ENCODE measurements around the gene TRNAU1AP.
"Not testable (repeated sequence)": the region's sequence is repeated elsewhere in the genome, so short reads cannot be mapped to it uniquely, and the experiment has no call there.

Gene TRNAU1AP

GRCh38 chr1:28581531-28582247 lies 28.8 kb downstream of the TRNAU1AP start:
- peak; percentile 88 for DNase-seq (ENCODE audit: insufficient read length)
- peak; percentile 78 for FAIRE-seq
- TF ChIP-seq POLR2AphosphoS5 (IDR thresholded peaks at IDR 0.05; ENCODE audit: low read depth, low read length) (peak; percentile 100), POLR2A (IDR thresholded peaks at IDR 0.05; ENCODE audit: low read depth, low read length) (peak; percentile 100), TAF1 (IDR thresholded peaks at IDR 0.05; ENCODE audit: borderline replicate concordance, low read depth, low read length) (peak; percentile 100)

GRCh38 chr1:28582248-28582615 lies 29.3 kb downstream of the TRNAU1AP start:
- TF ChIP-seq TAF1 (IDR thresholded peaks at IDR 0.05; ENCODE audit: borderline replicate concordance, low read depth, low read length) (no peak), POLR2AphosphoS5 (IDR thresholded peaks at IDR 0.05; ENCODE audit: low read depth, low read length) (no peak), POLR2A (IDR thresholded peaks at IDR 0.05; ENCODE audit: low read depth, low read length) (no peak)
- DNase-seq (ENCODE audit: insufficient read length), result no peak
- no peak for FAIRE-seq

- FAIRE-seq; DNase-seq (ENCODE audit: insufficient read length): not testable (repeated sequence)
These were observed 33.9 kb downstream of the TRNAU1AP start for GRCh38 chr1:28586585-28587391.

- TF ChIP-seq TAF1 (IDR thresholded peaks at IDR 0.05; ENCODE audit: borderline replicate concordance, low read depth, low read length), result no peak
- TF ChIP-seq POLR2AphosphoS5 (IDR thresholded peaks at IDR 0.05; ENCODE audit: low read depth, low read length), result no peak
- TF ChIP-seq POLR2A (IDR thresholded peaks at IDR 0.05; ENCODE audit: low read depth, low read length), result no peak
- FAIRE-seq (no peak), DNase-seq (ENCODE audit: insufficient read length) (no peak)
These were observed 38.9 kb downstream of the TRNAU1AP start, which contains the start of gene RAB42 for GRCh38 chr1:28591708-28592320. Gene RAB42, plus strand, starts transcription at chr1:28592265. Its CDS starts 247 bp downstream, at chr1:28592512.

DNA sequence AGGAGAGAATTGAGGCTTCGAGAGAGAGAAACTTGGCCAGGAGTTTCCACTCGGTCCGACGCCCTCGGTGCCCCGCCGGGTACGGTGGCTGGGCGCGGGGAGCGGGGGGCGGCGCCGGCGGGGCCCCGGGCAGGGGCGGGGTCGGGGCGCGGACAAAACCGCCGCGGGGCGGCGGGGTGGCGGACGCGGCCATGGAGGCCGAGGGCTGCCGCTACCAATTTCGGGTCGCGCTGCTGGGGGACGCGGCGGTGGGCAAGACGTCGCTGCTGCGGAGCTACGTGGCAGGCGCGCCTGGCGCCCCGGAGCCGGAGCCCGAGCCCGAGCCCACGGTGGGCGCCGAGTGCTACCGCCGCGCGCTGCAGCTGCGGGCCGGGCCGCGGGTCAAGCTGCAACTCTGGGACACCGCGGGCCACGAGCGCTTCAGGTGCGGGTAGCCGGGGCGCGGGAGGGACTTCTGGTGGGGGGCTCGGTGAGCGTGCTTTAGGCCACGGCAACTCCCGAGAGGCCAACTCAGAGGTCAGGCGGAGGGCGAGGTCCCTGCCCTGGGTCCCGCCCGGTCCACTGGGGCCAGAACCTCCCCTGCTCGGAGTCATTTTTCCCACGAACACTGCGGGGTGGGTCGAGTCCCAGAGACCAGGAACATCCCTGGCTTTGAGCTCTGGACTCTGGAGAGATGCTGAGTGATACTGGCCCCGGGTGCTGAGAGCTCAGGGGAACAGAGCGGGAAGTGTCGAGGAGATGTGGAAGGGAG lies 39.6 kb downstream of the TRNAU1AP start:
- TF ChIP-seq TAF1 (IDR thresholded peaks at IDR 0.05; ENCODE audit: borderline replicate concordance, low read depth, low read length) (no peak), POLR2AphosphoS5 (IDR thresholded peaks at IDR 0.05; ENCODE audit: low read depth, low read length) (no peak), POLR2A (IDR thresholded peaks at IDR 0.05; ENCODE audit: low read depth, low read length) (no peak)
- no peak for DNase-seq (ENCODE audit: insufficient read length)

GRCh38 chr1:28593988-28594356 lies 41.1 kb downstream of the TRNAU1AP start:
- not testable (repeated sequence) for FAIRE-seq; DNase-seq (ENCODE audit: insufficient read length)

More for the DNA sequence above, 39.6 kb downstream of the TRNAU1AP start:
- no peak for FAIRE-seq

DNA sequence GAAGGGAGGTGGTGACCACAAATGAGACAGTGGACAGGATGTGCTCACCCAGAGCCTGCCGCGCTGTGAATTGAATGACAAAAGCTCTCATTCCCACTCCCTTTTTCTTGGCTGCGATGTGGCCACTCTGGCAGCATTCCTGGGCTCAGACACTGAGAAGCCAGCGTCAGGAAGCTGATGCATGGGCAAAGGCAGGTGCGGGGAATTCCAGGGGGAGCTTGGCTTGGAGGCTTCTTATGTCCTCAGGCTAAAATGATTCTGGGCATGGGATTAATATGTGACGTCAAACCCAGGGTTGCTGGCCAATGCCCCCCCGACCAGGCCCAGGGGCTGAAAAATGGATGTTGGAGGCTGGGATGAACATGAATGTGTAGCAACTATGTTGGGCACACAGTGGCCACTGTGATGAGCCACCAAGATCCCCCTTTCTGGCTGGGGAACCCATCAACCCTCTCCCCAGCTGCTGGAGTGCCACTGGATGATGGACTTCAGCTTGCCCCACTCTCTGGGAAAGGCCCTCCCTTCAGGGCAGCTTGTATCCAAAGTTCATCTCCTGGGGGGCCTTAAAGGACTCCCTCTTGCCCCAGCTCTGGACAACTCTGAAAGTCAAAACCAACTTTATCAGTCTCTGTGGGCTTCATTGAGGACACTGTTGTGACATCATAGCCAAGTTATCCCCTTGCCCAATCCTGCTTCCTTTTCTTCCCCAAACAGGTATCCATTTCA lies 42.0 kb downstream of the TRNAU1AP start:
- not testable (repeated sequence) for DNase-seq (ENCODE audit: insufficient read length); FAIRE-seq

GRCh38 chr1:28595412-28596191 lies 42.7 kb downstream of the TRNAU1AP start:
- TF ChIP-seq TAF1 (IDR thresholded peaks at IDR 0.05; ENCODE audit: borderline replicate concordance, low read depth, low read length) (no peak), POLR2A (IDR thresholded peaks at IDR 0.05; ENCODE audit: low read depth, low read length) (no peak), POLR2AphosphoS5 (IDR thresholded peaks at IDR 0.05; ENCODE audit: low read depth, low read length) (no peak)
- DNase-seq (ENCODE audit: insufficient read length) (no peak), FAIRE-seq (no peak)

GRCh38 chr1:28596276-28596675 lies 43.4 kb downstream of the TRNAU1AP start:
- not testable (repeated sequence) for FAIRE-seq; DNase-seq (ENCODE audit: insufficient read length)

DNA sequence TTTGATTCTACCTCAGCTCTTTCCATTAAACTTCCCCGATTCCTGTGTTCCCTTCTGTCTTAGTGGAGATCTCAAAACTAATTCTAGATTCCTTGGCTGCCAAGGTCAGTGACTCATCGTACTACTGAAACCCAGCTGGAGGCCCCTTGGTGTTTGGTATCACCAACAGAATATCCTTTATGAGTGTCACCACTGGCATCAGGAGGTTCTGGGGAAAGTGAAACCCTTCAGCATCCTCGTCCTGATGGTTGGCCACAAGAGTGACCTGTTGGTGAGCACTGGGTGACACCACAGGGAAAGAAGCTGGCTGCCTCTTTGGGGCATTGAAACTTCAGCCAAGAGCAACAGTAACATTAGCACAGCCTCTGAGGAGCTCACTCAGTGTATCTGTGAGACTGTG lies 48.8 kb downstream of the TRNAU1AP start:
- TF ChIP-seq TAF1 (IDR thresholded peaks at IDR 0.05; ENCODE audit: borderline replicate concordance, low read depth, low read length), result no peak
- no peak for TF ChIP-seq POLR2AphosphoS5 (IDR thresholded peaks at IDR 0.05; ENCODE audit: low read depth, low read length)
- TF ChIP-seq POLR2A (IDR thresholded peaks at IDR 0.05; ENCODE audit: low read depth, low read length), result no peak
- DNase-seq (ENCODE audit: insufficient read length) (no peak), FAIRE-seq (peak; percentile 5)
